PFSK-1 (cell line): ENCODE results near the gene CXCL14.

ENCODE experiments used
- FOXP2 ChIP-seq: optimal IDR thresholded peaks from 2 replicates; pipeline ENCODE3; 2011; ENCODE audit warnings: borderline replicate concordance, control low read depth, inconsistent platforms; ENCODE audit not compliant: insufficient read depth; ENCODE audit errors: extremely low read length, extremely low read depth
- POLR2AphosphoS5 ChIP-seq: IDR thresholded peaks from 2 replicates; pipeline ENCODE4 v1.6.1; 2012; ENCODE audit warnings: low read depth, mild to moderate bottlenecking, control low read depth, low read length, moderate library complexity
- SIN3A ChIP-seq: IDR thresholded peaks from 2 replicates; pipeline ENCODE4 v1.6.1; 2012; ENCODE audit warnings: mild to moderate bottlenecking, low read length, moderate library complexity, borderline replicate concordance; ENCODE audit not compliant: insufficient read depth
- TAF1 ChIP-seq: IDR thresholded peaks from 2 replicates; pipeline ENCODE4 v1.6.1; 2012; ENCODE audit warnings: low read length, control low read depth, borderline replicate concordance; ENCODE audit not compliant: insufficient read depth
- TF ChIP-seq, protein P1 (sequence below), 2 experiments: IDR thresholded peaks; 2 replicates each; pipeline versions ENCODE4 v1.6.1 to v1.8.0; 2011 to 2012; ENCODE audit warnings: low read depth in 2 of 2, low read length in 2 of 2, control low read depth in 1 of 2, inconsistent platforms in 1 of 2, mild to moderate bottlenecking in 1 of 2, moderate library complexity in 1 of 2; ENCODE audit not compliant: insufficient read depth in 1 of 2

- TF ChIP-seq, protein P1, sequence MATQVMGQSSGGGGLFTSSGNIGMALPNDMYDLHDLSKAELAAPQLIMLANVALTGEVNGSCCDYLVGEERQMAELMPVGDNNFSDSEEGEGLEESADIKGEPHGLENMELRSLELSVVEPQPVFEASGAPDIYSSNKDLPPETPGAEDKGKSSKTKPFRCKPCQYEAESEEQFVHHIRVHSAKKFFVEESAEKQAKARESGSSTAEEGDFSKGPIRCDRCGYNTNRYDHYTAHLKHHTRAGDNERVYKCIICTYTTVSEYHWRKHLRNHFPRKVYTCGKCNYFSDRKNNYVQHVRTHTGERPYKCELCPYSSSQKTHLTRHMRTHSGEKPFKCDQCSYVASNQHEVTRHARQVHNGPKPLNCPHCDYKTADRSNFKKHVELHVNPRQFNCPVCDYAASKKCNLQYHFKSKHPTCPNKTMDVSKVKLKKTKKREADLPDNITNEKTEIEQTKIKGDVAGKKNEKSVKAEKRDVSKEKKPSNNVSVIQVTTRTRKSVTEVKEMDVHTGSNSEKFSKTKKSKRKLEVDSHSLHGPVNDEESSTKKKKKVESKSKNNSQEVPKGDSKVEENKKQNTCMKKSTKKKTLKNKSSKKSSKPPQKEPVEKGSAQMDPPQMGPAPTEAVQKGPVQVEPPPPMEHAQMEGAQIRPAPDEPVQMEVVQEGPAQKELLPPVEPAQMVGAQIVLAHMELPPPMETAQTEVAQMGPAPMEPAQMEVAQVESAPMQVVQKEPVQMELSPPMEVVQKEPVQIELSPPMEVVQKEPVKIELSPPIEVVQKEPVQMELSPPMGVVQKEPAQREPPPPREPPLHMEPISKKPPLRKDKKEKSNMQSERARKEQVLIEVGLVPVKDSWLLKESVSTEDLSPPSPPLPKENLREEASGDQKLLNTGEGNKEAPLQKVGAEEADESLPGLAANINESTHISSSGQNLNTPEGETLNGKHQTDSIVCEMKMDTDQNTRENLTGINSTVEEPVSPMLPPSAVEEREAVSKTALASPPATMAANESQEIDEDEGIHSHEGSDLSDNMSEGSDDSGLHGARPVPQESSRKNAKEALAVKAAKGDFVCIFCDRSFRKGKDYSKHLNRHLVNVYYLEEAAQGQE (IDR thresholded peaks at IDR 0.05; ENCODE audit: insufficient read depth in 1 of 2, low read depth in 2 of 2, low read length in 2 of 2): no peak
- TF ChIP-seq POLR2AphosphoS5 (no peak), TAF1 (no peak), FOXP2 (no peak), SIN3A (no peak)
These were observed 29.4 kb downstream of the CXCL14 start for GRCh38 chr5:135549413-135549812.
